ENCODE measurements around the gene MAGI3. TPM values are rescaled to one million over a fixed set of nuclear protein-coding genes. Genes with fewer than 3 reads are reported as not detected.

Gene MAGI3
- total RNA-seq, 1 donor: 7.3 TPM

DNA sequence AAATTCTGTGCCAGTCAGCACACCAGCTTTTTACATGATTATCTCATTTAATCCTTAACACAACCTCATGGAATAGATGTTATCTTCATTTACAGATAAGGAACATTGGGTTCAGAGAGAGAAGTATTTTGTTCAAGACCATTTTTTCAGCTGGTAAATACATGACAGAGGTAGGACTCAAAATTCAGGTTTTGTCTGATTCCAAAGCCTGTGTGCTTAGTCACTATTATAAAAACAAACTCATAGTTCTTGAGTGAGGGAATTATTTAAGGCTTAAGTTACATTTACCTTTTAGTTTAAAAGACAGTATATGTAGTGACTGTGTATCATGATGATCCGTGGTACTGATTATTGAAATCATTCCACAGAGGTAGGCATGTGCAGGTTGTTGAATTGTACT lies 125.2 kb downstream of the MAGI3 start:
- no peak overlapping the region for H3K4me3 ChIP-seq (ENCODE audit: low read depth, low read length)
- TF ChIP-seq, protein P1, sequence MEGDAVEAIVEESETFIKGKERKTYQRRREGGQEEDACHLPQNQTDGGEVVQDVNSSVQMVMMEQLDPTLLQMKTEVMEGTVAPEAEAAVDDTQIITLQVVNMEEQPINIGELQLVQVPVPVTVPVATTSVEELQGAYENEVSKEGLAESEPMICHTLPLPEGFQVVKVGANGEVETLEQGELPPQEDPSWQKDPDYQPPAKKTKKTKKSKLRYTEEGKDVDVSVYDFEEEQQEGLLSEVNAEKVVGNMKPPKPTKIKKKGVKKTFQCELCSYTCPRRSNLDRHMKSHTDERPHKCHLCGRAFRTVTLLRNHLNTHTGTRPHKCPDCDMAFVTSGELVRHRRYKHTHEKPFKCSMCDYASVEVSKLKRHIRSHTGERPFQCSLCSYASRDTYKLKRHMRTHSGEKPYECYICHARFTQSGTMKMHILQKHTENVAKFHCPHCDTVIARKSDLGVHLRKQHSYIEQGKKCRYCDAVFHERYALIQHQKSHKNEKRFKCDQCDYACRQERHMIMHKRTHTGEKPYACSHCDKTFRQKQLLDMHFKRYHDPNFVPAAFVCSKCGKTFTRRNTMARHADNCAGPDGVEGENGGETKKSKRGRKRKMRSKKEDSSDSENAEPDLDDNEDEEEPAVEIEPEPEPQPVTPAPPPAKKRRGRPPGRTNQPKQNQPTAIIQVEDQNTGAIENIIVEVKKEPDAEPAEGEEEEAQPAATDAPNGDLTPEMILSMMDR (IDR thresholded peaks at IDR 0.05; ENCODE audit: insufficient read depth, low read depth, low read length): no peak
- DNase-seq (ENCODE audit: low read depth): no peak

DNA sequence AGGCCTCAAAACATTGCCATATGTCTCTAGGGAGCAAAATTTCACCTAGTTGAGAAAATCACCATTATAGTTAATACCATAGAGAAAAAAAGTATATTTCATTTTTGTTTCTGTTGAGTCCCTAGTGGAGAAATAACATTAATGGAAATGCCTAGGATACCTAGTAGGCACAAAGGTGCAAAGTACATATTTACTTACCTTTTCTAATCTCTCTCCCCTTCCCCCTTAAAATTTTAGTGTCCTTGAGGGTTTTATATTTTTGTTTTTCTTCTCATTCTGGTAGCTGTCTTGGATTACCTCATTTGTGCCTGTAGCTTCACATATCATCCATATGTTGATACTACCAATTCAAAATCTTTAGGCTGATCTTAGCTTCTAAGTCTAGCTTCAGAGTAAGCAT lies 127.0 kb downstream of the MAGI3 start:
- no peak overlapping the region for H3K4me3 ChIP-seq (ENCODE audit: low read depth, low read length)
- TF ChIP-seq, protein P1 (IDR thresholded peaks at IDR 0.05; ENCODE audit: insufficient read depth, low read depth, low read length): no peak
- DNase-seq (ENCODE audit: low read depth): no peak

DNA sequence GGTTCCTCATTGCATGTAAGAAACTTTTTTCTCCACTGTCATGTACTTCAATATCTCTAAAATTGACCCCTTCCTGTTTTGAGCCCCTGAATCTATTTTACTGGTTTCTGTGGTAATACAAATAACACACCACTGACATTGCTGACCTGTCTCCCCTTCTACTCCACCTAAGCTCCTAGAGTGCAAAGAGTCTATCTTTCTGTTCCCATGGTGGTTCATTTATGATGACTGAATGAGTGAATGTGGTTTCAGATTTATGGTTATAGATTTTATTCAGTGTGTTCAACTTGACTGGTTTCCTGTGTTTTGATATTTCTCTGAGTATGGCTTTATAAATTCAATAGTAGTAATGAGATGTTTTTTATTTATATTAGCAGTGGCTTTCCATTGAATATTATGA lies 127.7 kb downstream of the MAGI3 start:
- H3K4me3 ChIP-seq (ENCODE audit: low read depth, low read length): no peak overlapping the region
- DNase-seq (ENCODE audit: low read depth): no peak
- TF ChIP-seq, protein P1 (IDR thresholded peaks at IDR 0.05; ENCODE audit: insufficient read depth, low read depth, low read length): no peak

DNA sequence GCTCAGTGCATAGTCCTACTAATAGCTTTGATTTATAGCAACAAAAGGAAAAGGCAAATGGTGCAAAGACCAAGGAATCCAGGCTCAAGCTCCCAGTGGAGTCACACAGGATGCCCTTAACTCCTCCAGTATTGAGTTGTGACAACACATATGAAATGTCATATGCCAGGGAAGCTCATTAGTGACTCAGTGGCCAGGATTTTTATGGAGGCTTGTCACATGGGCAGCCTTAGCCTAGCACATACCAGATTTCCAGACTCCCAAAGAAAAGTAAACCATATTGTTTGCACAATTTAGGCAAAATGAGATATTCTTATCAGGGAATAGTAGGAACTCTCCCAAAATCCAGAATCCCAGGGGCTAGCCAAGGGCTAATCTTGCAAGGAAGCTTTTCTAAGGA lies 129.2 kb downstream of the MAGI3 start:
- TF ChIP-seq, protein P1 (IDR thresholded peaks at IDR 0.05; ENCODE audit: insufficient read depth, low read depth, low read length): no peak
- no peak for DNase-seq (ENCODE audit: low read depth)
- H3K4me3 ChIP-seq (ENCODE audit: low read depth, low read length): no peak overlapping the region

GRCh38 chr1:113530021-113530420 lies 139.7 kb downstream of the MAGI3 start:
- TF ChIP-seq, protein P1 (IDR thresholded peaks at IDR 0.05; ENCODE audit: insufficient read depth, low read depth, low read length): no peak
- no peak overlapping the region for H3K4me3 ChIP-seq (ENCODE audit: low read depth, low read length)
- no peak for DNase-seq (ENCODE audit: low read depth)

DNA sequence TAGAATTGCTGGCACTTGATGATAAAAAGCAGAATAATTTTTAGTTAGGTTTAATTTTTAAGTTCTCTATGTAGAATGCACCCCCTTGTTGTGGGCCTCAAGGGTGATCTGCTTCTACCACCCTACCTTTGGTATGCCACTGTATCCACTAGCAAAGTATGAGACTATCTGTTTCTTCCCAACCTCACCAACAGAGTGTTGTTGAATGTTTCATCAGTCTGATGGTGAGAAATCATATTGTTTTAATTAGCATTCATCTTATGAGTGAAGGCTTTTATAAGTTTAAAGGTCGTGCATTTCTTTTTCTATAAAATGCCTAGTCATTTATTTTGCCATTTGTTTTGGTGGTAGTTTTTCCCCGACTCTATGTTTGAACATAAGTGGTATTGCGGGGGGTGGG lies 141.0 kb downstream of the MAGI3 start:
- TF ChIP-seq, protein P1 (IDR thresholded peaks at IDR 0.05; ENCODE audit: insufficient read depth, low read depth, low read length): no peak
- DNase-seq (ENCODE audit: low read depth): no peak
- H3K4me3 ChIP-seq (ENCODE audit: low read depth, low read length): no peak overlapping the region

DNA sequence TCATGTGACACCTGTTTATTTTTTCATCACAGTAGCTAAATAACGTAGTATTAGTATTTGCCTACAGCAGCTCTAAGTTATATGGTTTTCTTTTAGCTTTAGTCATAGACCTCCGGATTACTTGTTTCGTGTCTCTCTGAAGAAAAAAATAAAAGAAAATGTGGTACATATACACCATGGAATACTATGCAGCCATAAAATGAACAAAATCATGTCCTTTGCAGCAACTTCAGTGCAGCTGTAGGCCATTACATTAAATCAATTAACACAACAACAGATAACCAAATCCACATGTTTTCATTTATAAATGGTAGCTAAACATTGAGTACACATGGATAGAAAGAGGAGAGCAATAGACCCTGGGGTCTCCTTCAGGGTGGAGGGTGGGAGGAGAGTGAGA lies 142.7 kb downstream of the MAGI3 start:
- no peak overlapping the region for H3K4me3 ChIP-seq (ENCODE audit: low read depth, low read length)
- TF ChIP-seq, protein P1 (IDR thresholded peaks at IDR 0.05; ENCODE audit: insufficient read depth, low read depth, low read length): no peak
- no peak for DNase-seq (ENCODE audit: low read depth)
